ENCODE results near the gene ARRB2. TPM values are rescaled to one million over a fixed set of nuclear protein-coding genes. Genes with fewer than 3 reads are reported as not detected.

ARRB2 gene
- total and polyA plus RNA-seq, 2 donors (not counting 3 experiments of a cell fraction or from before 2014, with no cell fraction given), result 18.6 to 21.3 TPM

- dilution Hi-C loops (cut with MboI; ENCODE audit: extremely low pct_ligation_motif_present, low sequenced_read_pairs), result no loop called here
- intact Hi-C loops (cut with micrococcal nuclease), result no loop called here
- Histone ChIP-seq H4K20me1 (replicated peaks; ENCODE audit: control insufficient read depth, extremely low read depth, insufficient read depth, low read length) (no peaks in the 10 kb centered on the region), H3K4me2 (ENCODE audit: insufficient read depth, low read length) (no peak overlapping the region), H3K79me2 (ENCODE audit: control insufficient read depth, insufficient read depth, low read length) (no peaks in the 10 kb centered on the region), H2AFZ (ENCODE audit: low read depth, low read length) (no peak overlapping the region), H3K27ac (ENCODE audit: insufficient read depth, low read depth, low read length) (no peak overlapping the region), H3K9me1 (replicated peaks; ENCODE audit: control insufficient read depth, extremely low read depth, insufficient read depth, low read length) (no peaks in the 10 kb centered on the region), H3K27me3 (ENCODE audit: control insufficient read depth in 2 of 2, insufficient read depth in 2 of 2, low read length in 2 of 2) (peaks cover 0 to 1% of the 10 kb centered on the region in 2 experiments), H3K4me3 (replicated peaks in 1 of 3; ENCODE audit: insufficient read depth in 1 of 3, low read depth in 1 of 3, low read length in 3 of 3) (no peak overlapping the region), H3K9me3 (replicated peaks; ENCODE audit: control insufficient read depth, insufficient read depth, low read length) (no peaks in the 10 kb centered on the region), H3K4me1 (ENCODE audit: control insufficient read depth, extremely low read depth, insufficient read depth, low read length) (peaks cover 11% of the 10 kb centered on the region), H3K9ac (replicated peaks; ENCODE audit: extremely low read depth, insufficient read depth, low read length) (no peak overlapping the region), H3K36me3 (ENCODE audit: control insufficient read depth in 2 of 2, extremely low read depth in 1 of 2, insufficient read depth in 2 of 2, low read length in 2 of 2) (peaks cover 0 to 2% of the 10 kb centered on the region in 2 experiments)
- no peak for DNase-seq (ENCODE audit: low read depth, low spot score)
- no peak for TF ChIP-seq FOS (IDR thresholded peaks at IDR 0.05; ENCODE audit: borderline replicate concordance, insufficient read depth, low read length)
- no peak for TF ChIP-seq MYC (IDR thresholded peaks at IDR 0.05; ENCODE audit: low read depth, low read length)
- TF ChIP-seq POLR2A (IDR thresholded peaks at IDR 0.05; ENCODE audit: low read depth, low read length), result no peak
- TF ChIP-seq EZH2 (IDR thresholded peaks at IDR 0.05; ENCODE audit: borderline replicate concordance, low read depth, low read length, severe bottlenecking), result no peak
- no peak for TF ChIP-seq POLR2AphosphoS5 (IDR thresholded peaks at IDR 0.05; ENCODE audit: insufficient read depth, low read depth, low read length)
- TF ChIP-seq CTCF (IDR thresholded peaks at IDR 0.05; ENCODE audit: extremely low read depth in 1 of 2, insufficient read depth in 1 of 2, low read depth in 1 of 2, low read length in 2 of 2), result no peak
- TF ChIP-seq JUN (IDR thresholded peaks at IDR 0.05; ENCODE audit: borderline replicate concordance, insufficient read depth, insufficient read length, low read depth), result no peak
- no peak for TF ChIP-seq GATA2 (IDR thresholded peaks at IDR 0.05; ENCODE audit: insufficient read depth, insufficient read length, low read depth, low read length)
- no peak for TF ChIP-seq MAX (IDR thresholded peaks at IDR 0.05; ENCODE audit: insufficient read depth, insufficient read length)
- no TSS peak for BruUV-seq (replicated peaks)
- FAIRE-seq, result no peak
- ChIA-PET CTCF (no interaction called here), POLR2A (no interaction called here)
These were observed 12.3 kb downstream of the ARRB2 start for GRCh38 chr17:4722678-4723240.

Data from endothelial cell of umbilical vein (primary cell).